Endothelial cell of umbilical vein (primary cell): ENCODE measurements around the gene KYNU.

Source experiments
- EZH2 ChIP-seq: IDR thresholded peaks from 2 replicates; pipeline ENCODE4 v1.6.1; 2012; ENCODE audit warnings: borderline replicate concordance, low read depth, mild to moderate bottlenecking, moderate library complexity, low read length, inconsistent platforms; ENCODE audit not compliant: severe bottlenecking
- FOS ChIP-seq: IDR thresholded peaks from 2 replicates; pipeline ENCODE4 v1.6.1; 2011; ENCODE audit warnings: mild to moderate bottlenecking, low read length, moderate library complexity, borderline replicate concordance; ENCODE audit not compliant: insufficient read depth
- POLR2AphosphoS5 ChIP-seq: IDR thresholded peaks from 2 replicates; pipeline ENCODE4 v1.6.1; 2012; ENCODE audit warnings: low read depth, mild to moderate bottlenecking, control low read depth, low read length, moderate library complexity; ENCODE audit not compliant: insufficient read depth
- TF ChIP-seq, protein P1 (sequence below), 2 donors: IDR thresholded peaks; 1 replicate in 1 of 2; 2 replicates in 1 of 2; pipeline ENCODE4 v1.5.1; 2011; ENCODE audit warnings: low read length in 2 of 2, mild to moderate bottlenecking in 2 of 2, moderate library complexity in 2 of 2, control low read depth in 1 of 2, inconsistent platforms in 1 of 2, low read depth in 1 of 2; ENCODE audit not compliant: insufficient read depth in 1 of 2; ENCODE audit errors: extremely low read depth in 1 of 2

- TF ChIP-seq, protein P1, sequence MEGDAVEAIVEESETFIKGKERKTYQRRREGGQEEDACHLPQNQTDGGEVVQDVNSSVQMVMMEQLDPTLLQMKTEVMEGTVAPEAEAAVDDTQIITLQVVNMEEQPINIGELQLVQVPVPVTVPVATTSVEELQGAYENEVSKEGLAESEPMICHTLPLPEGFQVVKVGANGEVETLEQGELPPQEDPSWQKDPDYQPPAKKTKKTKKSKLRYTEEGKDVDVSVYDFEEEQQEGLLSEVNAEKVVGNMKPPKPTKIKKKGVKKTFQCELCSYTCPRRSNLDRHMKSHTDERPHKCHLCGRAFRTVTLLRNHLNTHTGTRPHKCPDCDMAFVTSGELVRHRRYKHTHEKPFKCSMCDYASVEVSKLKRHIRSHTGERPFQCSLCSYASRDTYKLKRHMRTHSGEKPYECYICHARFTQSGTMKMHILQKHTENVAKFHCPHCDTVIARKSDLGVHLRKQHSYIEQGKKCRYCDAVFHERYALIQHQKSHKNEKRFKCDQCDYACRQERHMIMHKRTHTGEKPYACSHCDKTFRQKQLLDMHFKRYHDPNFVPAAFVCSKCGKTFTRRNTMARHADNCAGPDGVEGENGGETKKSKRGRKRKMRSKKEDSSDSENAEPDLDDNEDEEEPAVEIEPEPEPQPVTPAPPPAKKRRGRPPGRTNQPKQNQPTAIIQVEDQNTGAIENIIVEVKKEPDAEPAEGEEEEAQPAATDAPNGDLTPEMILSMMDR (IDR thresholded peaks at IDR 0.05; ENCODE audit: extremely low read depth in 1 of 2, insufficient read depth in 1 of 2, low read depth in 1 of 2, low read length in 2 of 2), result no peak
- TF ChIP-seq POLR2AphosphoS5 (no peak), FOS (no peak), EZH2 (no peak)
Observed at GRCh38 chr2:142937347-142937746, 59.9 kb downstream of the KYNU start.
